ACC112 (cell line): ENCODE measurements around the gene BNC2.
"Not testable (repeated sequence)": the region's sequence is repeated elsewhere in the genome, so short reads cannot be mapped to it uniquely, and the experiment has no call there.

Source experiments
- H2AFZ ChIP-seq: fragments of 200-600 bp; sonication (generic); one replicate; pipeline ENCODE4 v1.6.0; 2017; ENCODE audit warnings: antibody characterized with exemption, low read length; ENCODE audit not compliant: unreplicated experiment
- H3K27ac ChIP-seq: fragments of 200-600 bp; sonication (generic); 2 replicates; pipeline ENCODE4 v1.5.1; 2014; ENCODE audit warnings: low read depth, mild to moderate bottlenecking, antibody characterized with exemption, low read length, moderate library complexity
- H3K27me3 ChIP-seq: fragments of 200-600 bp; sonication (generic); 2 replicates; pipeline ENCODE4 v1.6.1; 2014; ENCODE audit warnings: mild to moderate bottlenecking, antibody characterized with exemption, low read length, moderate library complexity, mixed read lengths; ENCODE audit not compliant: insufficient read depth
- H3K36me3 ChIP-seq: fragments of 200-600 bp; sonication (generic); 2 replicates; pipeline ENCODE4 v1.6.1; 2016; ENCODE audit warnings: mild to moderate bottlenecking, antibody characterized with exemption, low read length, moderate library complexity, mixed read lengths; ENCODE audit not compliant: insufficient read depth
- H3K4me1 ChIP-seq: fragments of 200-600 bp; sonication (generic); one replicate; pipeline ENCODE4 v1.6.1; 2016; ENCODE audit warnings: low read length, mixed read lengths; ENCODE audit not compliant: insufficient read depth, unreplicated experiment, control insufficient read depth
- H3K4me3 ChIP-seq: fragments of 200-600 bp; sonication (generic); 2 replicates; pipeline ENCODE4 v1.5.1; 2014; ENCODE audit warnings: mild to moderate bottlenecking, low read depth, low read length
- H3K79me2 ChIP-seq: fragments of 200-600 bp; sonication (generic); one replicate; pipeline ENCODE4 v1.6.0; 2016; ENCODE audit warnings: low read length; ENCODE audit not compliant: control insufficient read depth, unreplicated experiment, insufficient read depth

The BNC2 gene

GRCh38 chr9:16447946-16448345 is 422.5 kb downstream of the BNC2 start:
- Histone ChIP-seq H3K79me2 (peaks cover 6% of the 10 kb centered on the region), H3K27ac (no peak overlapping the region), H3K4me3 (no peak overlapping the region), H3K4me1 (peaks cover 24% of the 10 kb centered on the region), H3K27me3 (no peaks in the 10 kb centered on the region), H3K36me3 (no peaks in the 10 kb centered on the region), H2AFZ (no peak overlapping the region)

- Histone ChIP-seq H3K4me1 (peaks cover 36% of the 10 kb centered on the region), H3K36me3 (no peaks in the 10 kb centered on the region), H3K79me2 (peaks cover 7% of the 10 kb centered on the region), H3K27me3 (no peaks in the 10 kb centered on the region), H3K27ac (no peak overlapping the region), H3K4me3 (no peak overlapping the region), H2AFZ (no peak overlapping the region)
Observed at GRCh38 chr9:16446636-16447035, 423.8 kb downstream of the BNC2 start.

- Histone ChIP-seq H3K4me3 (no peak overlapping the region), H3K27me3 (no peaks in the 10 kb centered on the region), H2AFZ (no peak overlapping the region), H3K36me3 (no peaks in the 10 kb centered on the region), H3K4me1 (peaks cover 36% of the 10 kb centered on the region), H3K79me2 (peaks cover 3% of the 10 kb centered on the region), H3K27ac (no peak overlapping the region)
Observed at GRCh38 chr9:16445141-16445920, 425.1 kb downstream of the BNC2 start.

- peaks cover 3% of the 10 kb centered on the region for H3K79me2 ChIP-seq
- no peaks in the 10 kb centered on the region for H3K27me3 ChIP-seq
- peak overlapping the region; percentile 23; the same call in 1 of the 2 replicates for H3K4me3 ChIP-seq
- H2AFZ ChIP-seq = no peak overlapping the region
- peak overlapping the region; percentile 49 for H3K27ac ChIP-seq
- H3K36me3 ChIP-seq = peaks cover 6% of the 10 kb centered on the region; the same call in 1 of the 2 replicates
- peaks cover 36% of the 10 kb centered on the region for H3K4me1 ChIP-seq
Observed at GRCh38 chr9:16442622-16443021, 427.8 kb downstream of the BNC2 start.

GRCh38 chr9:16441791-16442190 is 428.7 kb downstream of the BNC2 start:
- Histone ChIP-seq H2AFZ (no peak overlapping the region), H3K36me3 (peaks cover 9% of the 10 kb centered on the region), H3K27me3 (no peaks in the 10 kb centered on the region), H3K27ac (peak overlapping the region; percentile 49; the same call in 1 of the 2 replicates), H3K4me3 (no peak overlapping the region), H3K79me2 (peaks cover 3% of the 10 kb centered on the region), H3K4me1 (peaks cover 36% of the 10 kb centered on the region)

GRCh38 chr9:16438831-16439230 is 431.6 kb downstream of the BNC2 start:
- not testable (repeated sequence) for H3K27ac ChIP-seq, H3K27me3 ChIP-seq, H3K4me3 ChIP-seq, H2AFZ ChIP-seq, H3K79me2 ChIP-seq
- H3K4me1 ChIP-seq = peaks cover 20% of the 10 kb centered on the region
- H3K36me3 ChIP-seq = peaks cover 27% of the 10 kb centered on the region

GRCh38 chr9:16436545-16436944 is 433.9 kb downstream of the BNC2 start:
- Histone ChIP-seq H3K4me3 (no peak overlapping the region), H2AFZ (no peak overlapping the region), H3K36me3 (peaks cover 27% of the 10 kb centered on the region), H3K27ac (no peak overlapping the region), H3K4me1 (no peaks in the 10 kb centered on the region), H3K27me3 (no peaks in the 10 kb centered on the region), H3K79me2 (no peaks in the 10 kb centered on the region)

GRCh38 chr9:16434526-16434925 is 435.9 kb downstream of the BNC2 start:
- H3K79me2 ChIP-seq = no peaks in the 10 kb centered on the region
- no peak overlapping the region for H3K4me3 ChIP-seq
- H3K4me1 ChIP-seq = no peaks in the 10 kb centered on the region
- H3K27me3 ChIP-seq = no peaks in the 10 kb centered on the region
- no peak overlapping the region for H3K27ac ChIP-seq
- H2AFZ ChIP-seq = no peak overlapping the region
- H3K36me3 ChIP-seq = peaks cover 23% of the 10 kb centered on the region

- peaks cover 21% of the 10 kb centered on the region for H3K36me3 ChIP-seq
- H3K27me3 ChIP-seq = no peaks in the 10 kb centered on the region
- no peak overlapping the region for H2AFZ ChIP-seq
- no peak overlapping the region for H3K4me3 ChIP-seq
- H3K4me1 ChIP-seq = no peaks in the 10 kb centered on the region
- no peak overlapping the region for H3K27ac ChIP-seq
- no peaks in the 10 kb centered on the region for H3K79me2 ChIP-seq
Observed at GRCh38 chr9:16433494-16433893, 437.0 kb downstream of the BNC2 start.

- Histone ChIP-seq H3K4me3 (no peak overlapping the region), H3K27ac (no peak overlapping the region), H3K79me2 (no peaks in the 10 kb centered on the region)
Observed at GRCh38 chr9:16431666-16432392, 438.6 kb downstream of the BNC2 start.

GRCh38 chr9:16429671-16430070 is 440.8 kb downstream of the BNC2 start:
- Histone ChIP-seq H3K79me2 (peaks cover 4% of the 10 kb centered on the region), H3K27me3 (no peaks in the 10 kb centered on the region), H3K4me3 (no peak overlapping the region), H3K4me1 (peaks cover 13% of the 10 kb centered on the region), H3K27ac (no peak overlapping the region), H3K36me3 (peaks cover 4% of the 10 kb centered on the region; the same call in 1 of the 2 replicates), H2AFZ (no peak overlapping the region)

More at GRCh38 chr9:16431666-16432392, 438.6 kb downstream of the BNC2 start:
- H2AFZ ChIP-seq = no peak overlapping the region
- no peaks in the 10 kb centered on the region for H3K27me3 ChIP-seq
- H3K4me1 ChIP-seq = no peaks in the 10 kb centered on the region
- H3K36me3 ChIP-seq = peaks cover 22% of the 10 kb centered on the region
